ENCODE measurements around the gene IFI6.

IFI6 gene

DNA sequence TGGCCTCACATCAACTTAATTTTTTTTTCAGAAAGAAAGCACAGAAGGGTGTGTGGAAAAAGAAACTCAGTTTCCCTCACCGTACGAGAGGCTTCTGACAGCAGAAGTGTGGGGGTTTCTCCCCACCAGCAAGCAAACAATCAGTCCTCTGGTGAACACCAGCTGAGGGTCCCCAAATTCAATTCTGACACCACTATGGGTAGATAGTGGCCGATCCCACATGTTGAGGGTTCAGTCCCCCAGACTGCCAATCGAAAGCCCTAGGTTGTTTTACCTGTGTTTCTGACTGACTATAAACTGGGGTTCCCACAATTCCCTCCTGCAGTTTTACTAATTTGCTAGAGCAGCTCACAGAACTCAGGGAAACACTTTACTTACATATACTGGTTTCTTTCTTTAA lies 2.1 kb downstream of the IFI6 start:
- DNase-seq = no peak

DNA sequence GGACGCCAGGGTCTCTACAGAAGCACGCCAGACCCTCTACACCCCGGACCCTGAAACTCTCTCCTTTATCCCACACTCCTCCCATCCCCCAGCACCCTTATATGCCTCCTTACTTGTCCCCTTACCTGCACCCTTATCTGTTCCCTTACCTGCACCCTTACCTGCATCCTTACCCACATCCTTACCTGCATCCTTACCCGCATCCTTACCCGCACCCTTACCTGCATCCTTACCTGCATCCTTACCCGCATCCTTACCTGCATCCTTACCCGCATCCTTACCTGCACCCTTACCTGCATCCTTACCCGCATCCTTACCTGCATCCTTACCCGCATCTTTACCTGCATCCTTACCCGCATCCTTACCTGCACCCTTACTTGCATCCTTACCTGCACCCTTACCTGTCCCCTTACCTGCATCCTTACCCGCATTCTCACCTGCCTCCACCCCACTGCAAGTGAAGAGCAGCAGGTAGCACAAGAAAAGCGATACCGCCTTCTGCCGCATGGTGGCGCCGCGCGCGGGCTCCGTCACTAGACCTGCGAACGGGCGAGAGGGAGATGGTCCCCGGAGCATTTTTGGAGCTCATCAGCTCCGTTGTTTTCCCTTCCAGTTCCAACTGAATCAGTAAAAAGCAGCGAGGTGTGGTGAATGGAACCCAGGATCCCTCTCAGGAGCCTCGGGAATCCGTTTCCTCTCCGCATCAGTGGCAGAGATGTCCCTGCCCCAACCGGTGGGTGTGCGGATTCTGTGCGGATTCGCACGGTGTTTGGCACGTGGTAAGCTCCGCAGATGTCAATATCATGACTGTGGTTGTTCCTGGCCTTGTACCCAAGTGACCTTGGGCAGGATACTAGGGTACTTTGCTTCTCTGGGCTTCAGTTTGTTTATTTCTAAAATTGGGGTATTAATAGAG lies 2.9 kb downstream of the IFI6 start:
- peak; percentile 92 for DNase-seq

DNA sequence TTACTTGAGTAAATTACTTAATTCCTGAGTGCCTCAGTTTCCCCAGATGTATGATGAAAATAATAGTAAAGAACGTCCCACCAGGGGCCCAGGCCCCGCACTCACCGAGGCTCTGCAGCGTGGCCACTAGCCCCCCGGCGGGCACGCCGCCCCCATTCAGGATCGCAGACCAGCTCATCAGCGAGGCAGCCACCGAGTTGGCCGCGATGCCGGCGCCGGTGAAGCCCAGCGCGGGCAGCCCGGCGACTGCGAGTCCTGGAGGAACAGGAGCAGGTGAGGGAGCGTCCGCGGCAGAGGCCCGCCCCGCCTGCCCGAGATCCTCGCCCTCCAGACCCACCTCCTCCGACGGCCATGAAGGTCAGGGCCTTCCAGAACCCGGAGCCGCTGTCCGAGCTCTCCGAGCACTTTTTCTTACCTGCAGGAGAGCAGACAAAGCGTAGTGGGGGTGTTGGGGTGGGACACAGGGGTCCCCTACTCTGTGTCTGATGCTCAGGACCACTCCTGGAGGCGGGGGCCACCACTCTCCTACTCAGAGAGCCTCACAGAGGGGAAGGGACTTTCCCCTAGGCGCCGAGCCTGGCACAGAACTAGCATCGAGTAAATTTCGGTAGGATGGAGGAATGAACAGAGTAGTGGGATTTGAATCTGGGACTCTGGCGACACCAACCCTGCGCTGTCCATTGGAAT lies 3.7 kb downstream of the IFI6 start:
- DNase-seq = no peak

DNA sequence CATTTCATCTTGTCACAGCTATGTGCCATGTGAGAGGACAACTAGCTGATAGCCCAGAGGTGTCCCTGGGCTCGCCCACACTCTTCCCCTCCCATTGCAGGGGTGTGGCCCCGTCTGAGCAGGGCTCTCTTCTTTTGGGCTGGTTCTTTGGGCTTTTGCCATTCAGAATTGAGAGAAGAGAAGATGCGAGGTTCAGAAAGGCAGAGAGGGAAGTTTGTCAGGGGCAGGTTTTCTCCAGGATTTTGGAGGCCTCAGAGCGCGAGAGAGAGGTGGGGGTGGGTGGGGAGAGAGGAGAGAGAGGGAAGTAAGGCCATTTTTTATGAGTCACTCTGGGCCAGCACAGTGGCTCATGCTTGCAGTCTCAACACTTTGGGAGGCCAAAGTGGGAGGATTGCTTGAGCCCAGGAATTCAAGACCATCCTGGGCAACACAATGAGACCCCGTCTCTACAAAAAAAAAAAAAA lies 5.2 kb downstream of the IFI6 start:
- DNase-seq = no peak

DNA sequence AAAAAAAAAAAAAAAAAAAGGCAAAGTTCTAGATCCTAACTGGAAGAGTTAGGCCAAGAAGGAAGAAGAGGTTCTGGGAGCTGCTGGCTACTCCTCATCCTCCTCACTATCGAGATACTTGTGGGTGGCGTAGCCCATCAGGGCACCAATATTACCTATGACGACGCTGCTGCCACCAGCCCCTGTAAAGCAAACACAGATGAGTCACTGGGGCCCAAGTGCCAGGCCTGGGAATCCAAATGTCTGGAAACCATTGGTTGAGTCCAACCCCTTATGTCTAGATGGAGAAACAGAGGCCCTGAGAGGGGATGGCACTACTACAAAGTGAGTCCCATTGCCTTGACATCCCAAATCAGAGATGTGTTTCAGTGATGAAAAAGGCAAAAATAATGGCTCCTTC lies 5.7 kb downstream of the IFI6 start:
- DNase-seq = no peak

DNA sequence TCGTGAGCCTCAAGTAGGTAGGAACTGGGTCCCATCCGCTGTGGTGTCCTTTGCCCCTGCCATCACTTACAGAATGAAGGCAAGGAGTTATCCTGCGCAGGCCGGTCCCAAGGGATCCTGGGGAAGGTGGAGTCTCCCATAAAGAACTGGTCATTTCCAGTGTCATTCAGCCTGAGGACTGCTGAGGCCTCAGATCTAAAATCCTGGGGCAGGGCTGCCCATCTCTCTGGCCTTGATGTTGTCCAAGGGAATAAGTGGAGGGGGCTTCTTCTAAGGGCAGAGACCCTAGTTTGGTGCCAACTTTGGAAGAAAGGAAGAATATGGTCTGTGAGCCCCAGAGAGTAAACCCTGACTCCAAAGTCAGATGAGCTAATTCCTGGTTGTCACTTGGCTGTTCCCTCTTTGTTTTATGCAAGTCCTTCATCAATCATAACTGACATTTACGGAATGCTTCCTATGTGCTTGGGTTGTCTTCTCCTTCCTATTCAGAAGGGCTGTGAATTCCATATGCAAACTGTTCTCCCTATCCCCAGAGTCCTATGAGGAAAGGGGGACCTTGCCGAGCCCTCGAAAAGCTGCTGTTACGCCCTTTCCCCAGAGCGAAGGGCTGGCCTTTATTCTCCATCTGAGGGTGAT lies 6.9 kb downstream of the IFI6 start:
- no peak for DNase-seq

DNA sequence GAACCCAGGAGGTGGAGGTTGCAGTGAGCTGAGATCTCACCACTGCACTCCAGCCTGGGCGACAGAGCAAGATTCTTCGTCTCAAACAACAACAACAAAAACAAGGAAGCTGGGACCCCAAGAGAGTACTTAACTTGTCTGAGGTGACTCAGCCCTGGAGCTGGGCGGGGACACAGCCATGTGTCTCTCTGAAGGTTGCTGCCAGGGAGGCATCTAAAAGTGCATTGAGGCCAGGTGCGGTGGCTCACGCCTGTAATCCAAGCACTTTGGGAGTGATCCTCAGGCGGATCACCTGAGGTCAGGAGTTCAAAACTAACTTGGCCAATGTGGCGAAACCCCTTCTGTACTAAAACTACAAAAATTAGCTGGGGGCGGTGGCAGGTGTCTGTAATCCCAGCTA lies 7.7 kb downstream of the IFI6 start:
- DNase-seq = no peak

DNA sequence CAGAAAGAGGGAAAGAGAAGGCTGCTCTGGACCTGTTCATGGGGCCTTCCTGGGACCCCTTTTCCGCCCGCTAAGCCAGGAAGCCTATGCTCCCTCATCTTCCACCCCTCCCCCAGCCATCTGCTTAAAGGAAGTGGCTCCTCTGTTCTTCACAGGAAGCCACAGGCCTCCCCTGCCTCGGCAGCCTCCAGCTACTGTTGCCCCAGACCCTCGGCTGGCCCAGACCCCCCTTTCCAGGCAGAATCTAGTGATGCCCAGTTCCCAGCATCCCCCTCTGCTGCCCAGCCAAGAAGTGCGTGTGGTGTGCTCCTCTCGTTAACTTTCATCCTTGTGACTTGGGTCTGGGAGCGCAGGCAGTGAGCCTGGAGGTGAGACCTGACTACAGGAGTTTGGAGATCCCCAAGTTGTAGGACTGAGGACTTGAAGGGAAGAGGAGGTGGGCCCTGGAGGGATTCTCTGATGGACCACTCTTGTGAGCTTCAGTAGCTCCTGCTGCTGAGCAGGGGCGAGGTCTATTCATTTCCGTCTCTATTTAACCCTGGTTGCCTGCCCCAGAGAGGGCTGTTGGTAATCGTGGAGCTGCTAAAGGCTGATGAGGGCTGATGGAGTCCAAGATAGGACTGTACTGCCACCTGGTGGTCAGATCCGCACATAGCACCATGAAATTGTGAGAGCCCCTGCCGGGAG lies 9.1 kb downstream of the IFI6 start:
- DNase-seq = peak; percentile 89

DNA sequence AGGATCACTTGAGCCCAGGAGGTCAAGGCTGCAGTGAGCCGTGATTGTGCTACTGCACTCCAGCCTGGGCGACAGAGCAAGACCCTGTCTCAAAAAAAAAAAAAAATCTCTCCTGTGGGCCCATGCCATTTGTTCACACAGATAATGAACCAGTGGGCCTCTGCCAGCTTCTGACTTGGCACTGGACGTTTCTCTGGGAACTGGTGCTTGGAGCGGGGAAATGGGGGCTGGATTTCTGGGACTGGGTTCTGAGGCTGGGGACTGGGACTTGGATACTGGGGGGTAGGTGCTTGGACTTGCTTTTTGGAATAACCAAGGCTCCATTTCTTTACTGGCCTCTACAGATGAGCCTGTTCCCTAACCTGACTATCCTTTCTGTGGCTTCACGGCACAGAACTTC lies 9.7 kb downstream of the IFI6 start:
- no peak for DNase-seq

DNA sequence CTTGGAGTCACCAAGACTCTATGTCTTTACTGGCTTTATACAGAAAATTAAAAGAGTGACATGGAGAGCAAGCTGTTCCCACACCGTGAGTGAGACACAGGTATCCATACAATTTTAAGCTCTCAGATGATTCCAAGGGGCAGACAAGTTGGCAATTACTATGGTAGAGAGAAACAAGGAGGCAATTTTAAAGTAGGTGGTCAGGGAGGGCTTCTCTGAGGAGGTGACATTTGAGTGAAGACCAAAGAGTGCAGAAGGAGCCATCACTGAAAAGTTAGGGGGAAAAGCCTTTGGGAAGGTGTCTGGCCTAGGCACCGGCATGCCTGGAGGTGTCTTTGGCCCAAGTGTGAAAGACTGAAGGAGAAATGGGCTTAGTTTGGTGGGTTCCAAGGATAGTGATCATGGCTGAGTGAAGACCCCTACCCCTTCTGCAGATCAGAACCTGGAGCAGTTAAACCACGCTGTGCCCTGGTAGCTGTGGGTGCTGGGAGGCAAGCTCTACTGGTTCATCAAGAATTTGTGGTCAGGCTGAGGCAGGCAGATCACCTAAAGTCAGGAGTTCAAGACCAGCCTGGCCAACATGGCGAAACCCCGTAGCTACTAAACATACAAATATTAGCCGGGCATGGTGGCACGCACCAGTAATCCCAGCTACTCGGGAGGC lies 10.4 kb downstream of the IFI6 start:
- DNase-seq = no peak

DNA sequence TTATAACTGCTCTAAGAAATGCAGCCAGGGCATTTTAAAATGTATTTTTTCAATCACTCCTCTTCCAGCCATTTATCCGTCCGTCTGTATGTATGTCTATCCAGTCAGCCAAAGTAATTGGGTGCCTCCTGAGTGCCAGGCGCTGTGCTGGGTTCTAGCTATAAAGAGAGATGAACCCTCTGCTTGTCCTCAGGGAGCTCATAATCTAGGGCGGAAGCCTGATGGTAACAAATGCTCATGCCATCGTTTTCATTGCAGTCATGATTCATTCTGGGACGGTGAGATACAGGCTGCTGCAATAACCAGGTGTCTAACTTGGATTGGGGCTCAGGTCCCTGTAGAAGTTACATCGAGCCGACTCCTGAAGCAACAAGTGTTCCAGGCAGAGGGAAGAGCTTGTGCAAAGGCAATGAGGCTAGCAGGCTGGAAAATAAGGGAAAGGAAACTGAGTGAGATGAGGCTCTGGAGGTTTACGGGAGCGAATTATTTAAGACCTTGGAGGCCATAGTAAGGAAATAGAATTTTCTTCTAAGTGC lies 11.6 kb downstream of the IFI6 start:
- DNase-seq = no peak

DNA sequence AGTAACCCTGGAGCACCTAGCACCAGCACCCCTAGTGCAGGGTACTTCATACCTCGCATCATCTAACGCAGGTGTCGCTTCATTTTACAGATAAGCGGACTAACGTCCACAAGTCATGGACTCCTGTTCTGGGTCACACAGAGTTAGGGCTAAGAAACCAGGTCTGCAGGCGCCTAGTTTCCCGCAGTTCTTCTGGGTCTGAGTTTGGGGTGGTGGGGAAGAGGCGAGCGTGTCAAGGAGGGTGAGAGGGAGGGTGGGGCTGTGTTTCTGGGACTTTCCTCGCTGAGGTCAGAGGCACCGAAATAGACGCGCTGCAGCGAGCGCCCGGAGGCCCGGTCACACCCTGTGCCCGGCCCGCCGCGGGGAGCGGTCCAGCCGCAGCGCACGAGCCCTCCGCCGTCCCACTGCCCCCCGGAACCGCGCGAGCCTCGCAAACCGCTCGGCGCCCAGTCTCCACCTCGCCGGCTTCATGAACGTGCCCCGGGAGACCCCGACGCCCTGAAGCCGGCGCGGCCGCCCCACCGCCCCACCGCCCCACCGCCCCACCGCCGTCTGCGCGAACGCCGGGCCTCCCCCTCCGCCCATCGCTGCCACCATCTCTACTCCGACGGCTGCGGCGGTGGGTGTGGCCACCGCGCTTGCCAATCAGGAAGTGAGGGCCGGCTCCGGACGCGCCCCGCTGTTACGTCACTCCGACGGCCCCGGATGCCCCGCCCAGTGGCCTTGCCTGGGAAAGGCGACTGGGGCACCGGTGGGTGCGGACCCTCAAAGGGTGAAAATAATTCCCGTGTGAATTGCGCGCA lies 12.3 kb downstream of the IFI6 start:
- peak; percentile 81 for DNase-seq

DNA sequence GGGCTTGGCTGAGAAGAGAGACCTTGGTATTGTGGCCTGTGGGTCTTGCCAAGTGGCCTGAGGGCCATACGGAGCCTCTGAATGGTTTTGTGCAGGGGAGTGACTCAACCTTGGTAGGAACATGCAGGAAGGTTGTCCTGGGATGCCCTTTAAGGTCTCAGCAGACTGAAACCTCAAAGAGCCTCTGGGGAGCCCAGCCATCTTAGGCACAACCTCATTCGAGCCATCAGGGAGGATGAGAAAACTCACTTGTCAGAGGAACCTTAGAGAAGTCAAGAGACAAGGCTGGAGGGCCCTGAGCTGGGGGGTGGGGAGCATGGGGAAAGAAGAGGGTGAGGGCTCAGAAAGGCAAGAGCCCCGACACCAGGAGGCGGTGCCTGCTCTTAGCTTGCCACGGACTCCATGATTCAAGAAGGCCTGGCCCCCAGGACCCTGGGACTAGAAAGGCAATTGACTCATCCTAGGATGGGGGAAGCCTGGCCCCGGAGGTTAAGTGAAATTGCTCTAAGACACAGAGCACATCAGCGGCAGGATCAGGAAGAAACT lies 13.0 kb downstream of the IFI6 start:
- no peak for DNase-seq

DNA sequence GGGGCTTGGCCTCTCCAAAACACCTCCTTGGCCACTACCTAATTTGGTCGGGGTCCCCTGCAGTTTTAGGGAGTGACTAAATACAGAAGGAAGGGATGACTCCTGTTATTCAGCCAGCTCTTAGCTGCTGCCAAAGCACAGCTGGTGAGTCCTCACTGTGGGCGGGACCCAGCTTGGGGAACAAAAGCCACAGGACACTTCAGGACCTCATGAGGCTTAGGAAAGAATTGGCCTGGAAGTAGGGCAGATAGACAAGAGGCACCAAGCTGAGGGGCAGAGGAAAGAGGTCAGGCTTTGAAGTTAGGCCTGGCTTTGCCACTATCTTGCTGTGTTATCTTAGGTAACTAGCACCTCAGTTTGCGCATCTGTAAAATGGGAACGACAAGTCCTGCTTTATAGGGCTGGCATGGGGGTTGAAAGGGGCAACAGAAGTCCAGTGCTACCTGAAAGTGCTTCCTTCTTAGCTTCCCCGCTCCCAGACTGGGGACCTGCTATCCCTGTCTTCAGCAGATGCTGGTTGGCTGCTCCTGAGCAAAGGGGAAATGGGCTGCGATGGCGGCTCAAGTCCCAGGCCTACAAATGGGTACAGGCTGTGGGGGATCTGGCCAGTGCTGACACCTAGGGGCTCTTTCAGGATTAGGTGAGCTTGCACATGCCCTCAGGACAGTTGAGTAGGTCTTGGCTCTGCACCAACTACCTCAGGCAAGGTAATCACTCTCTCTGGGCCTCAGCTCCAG lies 15.7 kb downstream of the IFI6 start:
- no peak for DNase-seq

DNA sequence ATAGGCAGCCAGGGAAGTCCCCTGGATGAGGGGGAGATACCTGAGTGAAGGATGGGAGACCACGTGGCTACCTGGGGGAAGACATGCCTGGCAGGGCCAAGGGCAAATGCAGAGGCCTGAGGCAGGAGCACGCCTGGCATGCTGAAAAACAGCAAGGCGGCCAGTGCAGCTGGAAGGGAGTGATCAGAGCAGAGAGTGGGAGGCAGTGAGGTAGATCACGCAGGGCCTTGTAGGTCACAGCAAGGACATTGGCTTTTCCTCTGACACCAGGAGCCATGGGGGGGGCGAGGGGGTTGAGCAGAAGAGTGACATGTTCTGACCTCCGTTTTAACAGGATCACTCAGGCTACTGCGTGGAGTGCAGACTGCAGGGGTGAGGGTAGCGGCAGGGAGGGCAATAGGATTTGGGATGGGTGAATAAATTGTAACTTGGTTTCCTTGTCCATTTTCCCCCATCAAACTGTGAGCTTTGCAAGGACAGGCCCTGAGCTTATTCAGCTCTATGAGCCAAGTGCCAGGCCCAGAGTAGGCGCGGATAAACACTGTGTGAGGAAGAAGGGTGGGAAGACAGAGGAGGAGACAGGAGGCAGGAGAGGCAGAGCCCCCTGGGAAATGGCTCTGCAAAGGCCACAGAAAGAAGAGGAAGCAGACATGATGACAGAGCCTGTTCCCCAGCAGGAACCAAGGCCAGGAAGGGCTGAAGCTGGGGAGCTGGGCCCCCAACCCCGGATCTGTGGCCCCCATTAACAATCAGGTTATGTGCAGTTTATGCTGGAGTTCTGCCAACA lies 16.6 kb downstream of the IFI6 start:
- DNase-seq = no peak

DNA sequence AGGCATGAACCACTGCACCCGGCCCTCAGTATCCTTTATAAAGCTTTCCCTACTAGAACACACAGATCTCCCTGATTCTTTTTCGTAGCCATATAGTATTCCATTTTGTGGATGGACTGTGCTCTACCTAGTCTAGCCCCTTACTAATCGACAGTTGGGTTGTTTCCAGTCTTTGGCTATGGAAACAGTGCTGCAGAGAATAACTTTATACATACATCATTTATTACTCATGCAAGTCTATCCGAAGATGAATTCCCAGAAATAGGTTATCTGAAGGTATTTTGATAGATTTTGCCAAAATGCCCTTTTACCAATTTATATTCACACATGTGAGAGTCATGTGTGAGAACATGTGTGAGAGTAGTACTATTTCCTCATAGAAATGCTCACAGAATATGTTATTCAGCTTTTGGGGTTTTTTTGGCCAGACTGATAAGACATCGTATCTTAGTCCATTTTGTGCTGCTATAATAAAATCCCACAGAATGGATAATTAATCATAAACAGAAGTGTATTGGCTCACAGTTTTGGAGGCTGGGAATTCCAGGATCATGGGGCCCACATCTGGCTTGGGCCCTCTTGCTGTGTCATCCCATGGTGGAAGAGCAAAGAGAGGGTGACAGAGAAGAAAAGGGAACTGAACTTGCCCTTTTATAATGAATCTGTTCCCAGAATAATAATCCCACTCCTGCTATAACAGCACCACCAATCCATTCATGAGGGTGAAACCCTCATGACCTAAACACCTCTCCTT lies 19.7 kb downstream of the IFI6 start:
- DNase-seq = no peak

DNA sequence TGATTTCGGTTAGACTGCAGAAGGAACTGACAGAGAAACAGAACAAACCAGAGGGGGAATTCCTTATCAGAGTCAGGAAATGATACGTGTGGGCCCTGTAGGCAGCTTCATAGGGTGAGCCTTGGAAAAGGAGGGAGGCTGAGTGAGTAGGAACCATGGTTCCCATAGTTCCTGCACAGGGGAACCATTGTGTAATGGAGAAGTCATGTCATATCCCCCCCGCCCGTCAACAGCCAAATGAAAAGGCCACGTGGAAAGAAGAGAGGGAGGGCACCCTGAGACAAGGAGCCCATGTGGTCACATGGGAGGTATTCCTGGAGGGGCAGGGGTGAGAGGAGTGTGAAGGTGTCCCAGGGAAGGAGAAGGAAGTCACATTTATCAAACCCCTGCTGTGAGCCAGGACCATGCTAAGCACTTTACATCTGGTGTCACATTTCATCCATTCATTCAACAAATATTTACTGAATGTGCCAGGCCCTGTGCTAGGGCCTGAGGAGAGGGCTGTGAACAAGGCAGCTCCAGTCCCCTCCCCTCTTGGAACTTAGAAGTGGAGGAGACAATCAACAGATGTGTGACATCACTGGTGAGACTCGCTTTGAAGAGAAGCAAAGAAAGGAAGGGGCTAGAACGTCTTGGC lies 21.3 kb downstream of the IFI6 start:
- DNase-seq = no peak

DNA sequence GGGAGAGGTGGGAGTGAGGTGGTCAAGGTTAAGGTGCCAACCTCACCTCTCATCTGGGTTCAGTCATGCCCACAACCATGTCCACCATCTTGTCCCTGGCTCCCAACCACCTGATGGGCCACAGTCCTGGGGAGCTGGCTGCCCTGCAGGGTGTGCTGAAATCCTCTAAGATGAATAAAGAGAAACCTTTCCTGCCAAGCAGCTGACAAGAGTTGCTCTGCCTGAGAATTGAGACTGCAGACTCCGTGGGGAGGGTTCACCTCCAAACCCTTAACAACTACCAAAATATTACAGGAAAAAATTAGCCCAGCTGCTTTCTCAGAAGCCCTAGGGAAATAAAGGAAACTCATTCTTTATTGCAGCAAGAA lies 21.8 kb downstream of the IFI6 start:
- DNase-seq = no peak

DNA sequence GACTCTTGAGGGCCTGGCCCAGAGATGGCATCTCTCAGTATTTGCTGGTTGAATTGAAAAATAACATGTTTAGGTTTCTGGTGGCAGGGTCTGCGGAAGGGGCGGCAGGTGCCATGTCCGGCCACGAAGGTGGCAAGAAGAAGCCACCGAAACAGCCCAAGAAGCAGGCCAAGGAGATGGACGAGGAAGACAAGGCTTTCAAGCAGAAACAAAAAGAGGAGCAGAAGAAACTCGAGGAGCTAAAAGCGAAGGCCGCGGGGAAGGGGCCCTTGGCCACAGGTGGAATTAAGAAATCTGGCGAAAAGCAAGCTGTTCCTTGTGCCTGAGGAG lies 22.7 kb downstream of the IFI6 start:
- no peak for DNase-seq

Data from stimulated activated CD4-positive, alpha-beta T cell treated with anti-CD3 and anti-CD28 coated beads, Interleukin-12 subunit alpha, Interleukin-12 subunit beta, amount 100 ng/mL, for 4 hours (primary cell).